ENCODE measurements around the gene HOXD12.

Gene HOXD12

DNA sequence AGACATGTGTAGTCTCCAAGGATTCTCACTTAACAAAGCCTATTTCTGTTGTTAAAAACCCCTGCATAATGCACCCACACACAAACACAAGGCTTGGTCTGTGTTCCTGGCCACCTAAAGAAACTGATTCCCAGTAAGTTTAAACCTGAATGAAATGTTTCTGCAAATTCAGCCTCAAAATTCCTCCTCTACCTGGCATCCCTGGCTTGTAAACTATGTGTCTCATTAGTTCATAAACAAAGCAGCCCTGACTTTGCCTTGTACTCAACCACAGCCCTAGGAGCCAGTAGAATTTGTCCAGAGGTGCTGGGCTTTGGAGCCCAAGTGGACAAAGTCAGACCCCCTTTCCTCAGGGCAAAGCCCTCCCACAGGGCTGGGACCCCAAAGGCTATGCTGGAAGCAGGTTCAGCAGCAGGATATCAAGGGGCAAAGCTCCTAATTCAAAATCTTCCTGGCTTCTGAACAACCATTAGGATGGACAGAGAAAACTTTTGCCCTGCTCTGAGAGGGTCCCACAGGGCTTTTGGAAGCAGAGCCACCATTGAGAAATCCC, 9.7 kb upstream of the HOXD12 start:
- in situ Hi-C loops (cut with MboI; ENCODE audit: low pct_unique_long_range_greater_than_20kb, low sequenced_read_pairs) = loop anchor here (25.0 kb wide), 2 partner anchors 403 to 728 kb away; no protein-coding TSS in a partner anchor

DNA sequence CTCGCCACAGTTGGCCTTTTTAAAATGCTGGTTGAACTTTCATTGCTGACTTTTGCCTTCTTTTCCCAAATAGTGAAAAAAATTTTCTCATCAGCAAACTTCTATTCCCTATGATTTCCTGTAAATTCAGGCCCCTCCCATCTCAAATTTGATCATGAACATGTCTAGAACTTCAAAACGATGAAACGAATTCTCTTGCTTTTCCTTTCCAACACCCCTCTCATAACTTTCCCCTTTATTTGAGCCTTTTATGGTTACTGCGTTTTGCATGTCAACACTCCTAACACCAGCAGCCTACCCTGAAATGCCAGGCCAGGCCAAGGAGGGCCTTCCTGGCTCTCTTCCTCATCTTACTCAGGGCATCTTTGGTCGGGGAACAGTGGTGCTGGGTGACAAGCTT, 8.7 kb upstream of the HOXD12 start:
- in situ Hi-C loops (cut with MboI; ENCODE audit: low pct_unique_long_range_greater_than_20kb, low sequenced_read_pairs) = loop anchor here (25.0 kb wide), 2 partner anchors 404 to 729 kb away; no protein-coding TSS in a partner anchor
- DNase-seq = no peak

More for the DNA sequence above, 9.7 kb upstream of the HOXD12 start:
- DNase-seq = no peak

DNA sequence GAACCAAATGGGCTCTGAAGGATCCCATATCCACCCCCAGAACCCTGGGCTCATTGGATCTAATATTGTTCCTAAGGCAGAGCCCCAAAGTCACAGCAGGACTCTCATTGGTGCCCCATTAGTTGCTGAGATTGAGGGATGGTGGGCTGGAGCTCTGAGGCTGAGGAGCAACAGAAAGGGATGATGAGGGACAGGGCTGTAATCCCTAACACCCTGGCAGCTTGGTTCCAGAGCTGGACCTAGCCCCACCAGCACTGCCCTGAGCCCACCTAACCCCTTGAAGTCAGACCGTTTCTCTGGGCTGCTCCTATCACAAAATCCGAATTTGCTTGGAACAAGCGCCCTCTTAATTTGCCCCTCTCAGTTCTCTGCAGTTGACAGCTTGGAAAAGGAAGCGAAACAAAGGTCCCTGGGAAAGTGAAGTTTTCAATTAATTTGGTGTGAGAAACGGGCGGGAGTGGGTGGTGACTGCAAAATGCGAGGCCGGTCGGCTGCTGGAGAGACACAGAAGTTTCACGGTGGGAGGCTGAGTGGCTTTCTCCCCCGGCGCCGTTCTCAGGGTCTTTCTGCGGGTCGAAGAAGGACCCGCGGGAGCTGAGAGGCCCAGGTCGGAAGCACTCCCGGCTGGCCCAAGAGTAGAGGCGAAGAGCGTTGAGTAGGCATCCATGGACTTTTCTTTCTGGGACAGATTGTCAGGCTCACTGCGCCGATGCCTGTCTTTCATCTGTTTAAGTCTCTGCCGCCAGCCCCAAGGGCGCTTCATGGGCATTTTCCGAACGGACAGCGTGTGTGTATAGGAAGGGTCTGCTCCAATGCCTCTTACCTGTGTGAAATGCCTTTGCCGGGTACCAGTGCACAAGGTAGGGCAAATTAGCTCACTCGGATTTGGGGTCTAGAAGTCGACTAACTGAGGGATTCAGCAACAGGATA, 8.0 kb upstream of the HOXD12 start:
- DNase-seq = no peak
- in situ Hi-C loops (cut with MboI; ENCODE audit: low pct_unique_long_range_greater_than_20kb, low sequenced_read_pairs) = loop anchor here (25.0 kb wide), 2 partner anchors 404 to 729 kb away; no protein-coding TSS in a partner anchor

DNA sequence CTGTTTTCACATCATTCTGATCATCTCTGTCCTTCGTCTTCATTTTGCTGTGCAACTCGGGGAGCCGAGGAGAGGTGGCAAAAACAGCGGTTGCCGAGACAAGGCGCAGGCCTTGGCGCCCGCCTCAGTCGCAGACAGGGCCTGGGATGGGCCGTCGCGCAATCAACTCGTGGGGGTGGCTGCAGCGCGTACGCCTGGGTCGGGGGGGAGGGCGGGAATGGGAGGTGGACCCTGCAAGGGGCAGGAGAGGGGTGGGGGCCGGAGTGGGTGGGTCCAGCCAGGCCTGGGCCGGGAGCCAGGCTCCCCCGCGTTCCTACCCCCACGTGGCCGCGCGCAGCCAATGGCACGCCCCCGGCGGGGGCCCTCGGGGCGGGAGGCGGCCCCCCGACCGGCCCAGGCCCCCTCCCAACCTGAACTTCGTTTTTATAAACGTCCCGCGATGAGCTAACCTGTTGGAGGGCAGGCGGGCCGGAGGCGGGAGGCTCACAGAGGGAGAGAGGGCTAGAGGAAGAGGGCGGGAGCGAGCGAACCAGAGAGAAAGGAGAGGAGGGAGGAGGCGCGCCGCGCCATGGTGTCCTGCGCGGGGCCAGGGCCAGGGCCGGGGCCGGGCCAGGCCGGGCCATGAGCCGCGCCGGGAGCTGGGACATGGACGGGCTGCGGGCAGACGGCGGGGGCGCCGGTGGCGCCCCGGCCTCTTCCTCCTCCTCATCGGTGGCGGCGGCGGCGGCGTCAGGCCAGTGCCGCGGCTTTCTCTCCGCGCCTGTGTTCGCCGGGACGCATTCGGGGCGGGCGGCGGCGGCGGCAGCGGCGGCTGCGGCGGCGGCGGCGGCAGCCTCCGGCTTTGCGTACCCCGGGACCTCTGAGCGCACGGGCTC, 7.1 kb upstream of the HOXD12 start, which contains the start of gene HOXD13:
HOXD13 (plus strand) TSS at position 452 of the 875 bp plus-strand sequence; CDS start at position 622, 170 bp downstream.
- in situ Hi-C loops (cut with MboI; ENCODE audit: low pct_unique_long_range_greater_than_20kb, low sequenced_read_pairs) = loop anchor here (25.0 kb wide), 2 partner anchors 405 to 730 kb away; no protein-coding TSS in a partner anchor
- no peak for DNase-seq

DNA sequence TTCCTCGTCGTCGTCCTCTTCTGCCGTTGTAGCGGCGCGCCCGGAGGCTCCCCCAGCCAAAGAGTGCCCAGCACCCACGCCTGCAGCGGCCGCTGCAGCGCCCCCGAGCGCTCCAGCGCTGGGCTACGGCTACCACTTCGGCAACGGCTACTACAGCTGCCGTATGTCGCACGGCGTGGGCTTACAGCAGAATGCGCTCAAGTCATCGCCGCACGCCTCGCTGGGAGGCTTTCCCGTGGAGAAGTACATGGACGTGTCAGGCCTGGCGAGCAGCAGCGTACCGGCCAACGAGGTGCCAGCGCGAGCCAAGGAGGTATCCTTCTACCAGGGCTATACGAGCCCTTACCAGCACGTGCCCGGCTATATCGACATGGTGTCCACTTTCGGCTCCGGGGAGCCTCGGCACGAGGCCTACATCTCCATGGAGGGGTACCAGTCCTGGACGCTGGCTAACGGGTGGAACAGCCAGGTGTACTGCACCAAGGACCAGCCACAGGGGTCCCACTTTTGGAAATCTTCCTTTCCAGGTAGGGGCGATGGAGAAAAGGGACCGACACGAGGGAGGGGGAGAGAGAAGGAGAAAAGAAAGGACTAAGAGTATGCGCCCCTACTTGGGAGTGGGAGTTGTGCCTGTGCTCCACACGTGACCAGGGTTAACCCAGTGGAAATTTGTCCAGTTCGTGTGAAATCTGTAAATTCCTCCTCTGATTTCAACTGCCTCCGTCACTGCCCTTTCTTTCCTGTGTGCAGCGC, 6.3 kb upstream of the HOXD12 start:
- in situ Hi-C loops (cut with MboI; ENCODE audit: low pct_unique_long_range_greater_than_20kb, low sequenced_read_pairs) = loop anchor here (25.0 kb wide), 2 partner anchors 406 to 731 kb away; no protein-coding TSS in a partner anchor
- DNase-seq = no peak

DNA sequence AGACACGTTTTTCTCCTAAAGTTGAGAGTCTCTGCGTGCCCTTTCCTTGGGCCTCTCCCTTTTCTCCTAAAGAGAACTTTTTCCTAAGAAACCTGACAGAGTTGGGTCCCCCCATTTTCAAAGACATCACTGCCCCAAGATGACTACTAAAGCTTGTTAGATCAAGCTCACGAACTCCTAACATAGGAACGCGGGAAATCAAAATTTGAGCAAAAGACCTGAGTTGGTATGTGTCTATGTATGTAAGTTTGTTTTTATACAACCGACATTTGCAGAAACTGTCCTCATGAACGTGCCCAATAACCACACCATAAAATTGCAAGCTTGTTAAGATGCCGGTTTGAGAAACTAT, 5.7 kb upstream of the HOXD12 start:
- in situ Hi-C loops (cut with MboI; ENCODE audit: low pct_unique_long_range_greater_than_20kb, low sequenced_read_pairs) = loop anchor here (25.0 kb wide), 2 partner anchors 407 to 732 kb away; no protein-coding TSS in a partner anchor
- no peak for DNase-seq

DNA sequence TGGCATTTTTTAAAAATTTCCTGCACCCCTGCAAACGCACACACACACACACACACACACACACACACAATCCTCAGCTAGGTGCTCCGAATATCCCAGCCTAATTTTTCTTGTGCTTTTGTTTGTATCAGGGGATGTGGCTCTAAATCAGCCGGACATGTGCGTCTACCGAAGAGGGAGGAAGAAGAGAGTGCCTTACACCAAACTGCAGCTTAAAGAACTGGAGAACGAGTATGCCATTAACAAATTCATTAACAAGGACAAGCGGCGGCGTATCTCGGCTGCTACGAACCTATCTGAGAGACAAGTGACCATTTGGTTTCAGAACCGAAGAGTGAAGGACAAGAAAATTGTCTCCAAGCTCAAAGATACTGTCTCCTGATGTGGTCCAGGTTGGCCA, 5.2 kb upstream of the HOXD12 start:
- in situ Hi-C loops (cut with MboI; ENCODE audit: low pct_unique_long_range_greater_than_20kb, low sequenced_read_pairs) = loop anchor here (25.0 kb wide), 2 partner anchors 407 to 732 kb away; no protein-coding TSS in a partner anchor
- no peak for DNase-seq

DNA sequence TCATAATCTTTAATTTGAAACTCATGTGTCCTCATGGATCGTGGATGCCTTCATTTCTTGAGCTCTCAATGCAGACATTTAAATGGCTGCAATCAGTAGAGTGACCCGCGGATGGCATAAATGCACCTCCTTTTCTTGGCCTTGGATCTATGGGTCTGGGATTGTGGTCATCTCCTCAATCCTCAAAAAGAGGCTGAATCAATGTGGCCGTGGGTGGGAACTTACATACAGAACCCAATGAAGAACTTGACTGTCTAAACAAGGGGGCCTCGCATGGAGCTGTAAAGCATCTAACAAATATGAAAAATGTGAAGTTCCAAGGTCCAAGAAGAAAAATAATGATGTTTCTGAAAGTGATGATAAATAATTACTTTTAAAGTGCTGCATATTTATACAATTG, 4.2 kb upstream of the HOXD12 start:
- in situ Hi-C loops (cut with MboI; ENCODE audit: low pct_unique_long_range_greater_than_20kb, low sequenced_read_pairs) = loop anchor here (25.0 kb wide), 2 partner anchors 408 to 733 kb away; no protein-coding TSS in a partner anchor
- DNase-seq = no peak

DNA sequence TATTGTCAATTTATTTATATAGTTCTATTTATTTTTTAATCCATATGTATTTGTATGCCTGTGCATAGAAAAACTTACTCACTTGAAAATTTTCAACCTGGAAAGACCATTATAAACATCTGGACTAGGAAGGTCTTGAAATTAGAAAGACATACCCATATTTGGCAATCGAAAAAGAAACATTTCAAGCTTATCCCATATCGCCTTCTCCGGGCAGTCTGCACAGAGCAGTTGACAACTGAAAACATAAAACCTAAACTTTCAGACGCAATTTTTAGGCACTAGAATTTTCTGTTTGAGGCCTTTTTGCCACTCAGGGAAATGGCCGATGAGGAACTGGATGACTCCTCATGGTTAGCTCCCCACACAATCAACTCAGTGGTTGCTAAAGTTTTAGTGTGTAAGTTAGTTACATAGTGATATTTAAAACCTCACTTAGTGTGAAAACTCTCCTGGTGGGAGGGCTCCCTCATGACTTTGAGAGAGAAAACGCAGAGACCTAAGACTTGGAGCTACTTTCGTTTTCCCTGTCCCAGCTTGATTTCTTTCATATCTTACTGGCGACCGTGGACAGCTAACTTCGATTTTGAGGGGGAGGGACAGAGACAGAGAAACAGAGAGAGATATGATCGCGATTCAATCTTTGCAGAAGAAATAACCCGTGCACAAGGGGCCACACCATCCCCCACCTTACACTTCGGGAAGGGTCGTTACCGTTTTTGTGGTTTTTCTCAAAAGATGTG, 3.2 kb upstream of the HOXD12 start:
- in situ Hi-C loops (cut with MboI; ENCODE audit: low pct_unique_long_range_greater_than_20kb, low sequenced_read_pairs) = loop anchor here (25.0 kb wide), 2 partner anchors 409 to 734 kb away; no protein-coding TSS in a partner anchor
- DNase-seq = no peak

DNA sequence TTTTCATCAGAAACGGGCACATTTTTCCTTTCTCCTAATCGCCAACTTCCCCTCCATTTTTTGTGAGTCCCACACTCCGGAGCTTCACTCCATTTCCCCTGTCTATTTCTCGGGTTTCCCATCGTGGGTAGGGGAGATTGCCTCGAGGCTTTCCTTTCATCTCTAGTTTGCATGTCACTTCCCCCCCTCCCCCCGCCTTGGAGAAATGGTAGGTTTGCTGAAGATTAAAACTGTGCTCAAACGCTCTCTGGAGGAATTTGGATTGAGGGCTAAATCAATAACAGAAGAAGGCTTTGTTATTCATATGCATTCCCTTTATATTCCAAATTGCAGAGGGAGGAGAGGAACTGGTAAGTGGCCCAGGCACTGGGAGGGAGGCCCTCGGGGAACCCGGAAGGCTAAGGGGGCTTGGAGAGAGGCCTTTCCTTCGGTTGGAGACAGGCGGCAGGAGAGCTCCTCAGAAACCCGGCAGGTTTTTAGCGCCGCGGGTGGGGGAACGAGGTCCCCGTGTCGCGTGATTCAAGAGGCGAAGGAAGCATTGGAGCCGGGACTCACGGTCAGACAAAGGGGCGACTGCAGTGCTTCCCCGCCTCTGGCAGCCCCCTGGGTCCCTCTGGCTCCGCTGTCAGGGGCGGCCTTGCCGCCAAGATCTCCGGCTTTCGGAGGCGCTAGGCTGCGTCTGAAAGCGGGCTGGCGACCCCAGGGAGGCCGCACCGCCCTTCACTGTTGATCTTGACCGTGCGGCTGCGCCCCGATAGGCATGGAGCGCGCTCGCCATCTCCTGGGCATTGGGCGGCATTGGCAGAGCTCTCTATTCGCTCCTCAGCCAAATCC, 2.4 kb upstream of the HOXD12 start:
- in situ Hi-C loops (cut with MboI; ENCODE audit: low pct_unique_long_range_greater_than_20kb, low sequenced_read_pairs) = loop anchor here (25.0 kb wide), 2 partner anchors 410 to 735 kb away; no protein-coding TSS in a partner anchor
- peak; percentile 85 for DNase-seq

DNA sequence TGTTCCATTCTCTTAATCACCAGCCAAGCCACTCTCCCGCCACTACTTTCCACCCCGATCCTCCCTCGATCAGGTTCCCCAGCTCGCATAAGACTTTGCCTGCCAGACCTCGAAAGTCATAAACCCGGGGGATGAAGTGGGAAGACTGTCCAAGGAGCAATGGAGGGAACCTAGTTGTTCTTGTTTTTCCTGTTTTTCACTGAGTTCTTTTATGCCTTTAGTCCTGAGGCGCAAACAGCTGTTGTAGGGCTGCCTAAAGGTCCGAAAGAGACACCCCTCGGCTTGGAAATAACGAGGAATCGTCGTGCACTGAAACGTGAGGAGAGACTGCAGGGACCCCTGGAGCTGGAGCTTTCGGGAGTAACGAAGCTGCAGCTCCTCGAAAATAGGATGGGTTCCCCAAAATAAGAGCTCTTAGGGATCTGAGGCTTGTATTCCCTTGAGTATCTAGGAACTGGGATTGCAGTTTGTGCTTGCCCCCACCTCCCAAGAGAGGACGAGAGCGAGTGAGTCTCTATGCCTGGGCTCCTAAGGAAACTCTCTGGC, 1.7 kb upstream of the HOXD12 start:
- in situ Hi-C loops (cut with MboI; ENCODE audit: low pct_unique_long_range_greater_than_20kb, low sequenced_read_pairs) = loop anchor here (25.0 kb wide), 2 partner anchors 411 to 736 kb away; no protein-coding TSS in a partner anchor
- no peak for DNase-seq

DNA sequence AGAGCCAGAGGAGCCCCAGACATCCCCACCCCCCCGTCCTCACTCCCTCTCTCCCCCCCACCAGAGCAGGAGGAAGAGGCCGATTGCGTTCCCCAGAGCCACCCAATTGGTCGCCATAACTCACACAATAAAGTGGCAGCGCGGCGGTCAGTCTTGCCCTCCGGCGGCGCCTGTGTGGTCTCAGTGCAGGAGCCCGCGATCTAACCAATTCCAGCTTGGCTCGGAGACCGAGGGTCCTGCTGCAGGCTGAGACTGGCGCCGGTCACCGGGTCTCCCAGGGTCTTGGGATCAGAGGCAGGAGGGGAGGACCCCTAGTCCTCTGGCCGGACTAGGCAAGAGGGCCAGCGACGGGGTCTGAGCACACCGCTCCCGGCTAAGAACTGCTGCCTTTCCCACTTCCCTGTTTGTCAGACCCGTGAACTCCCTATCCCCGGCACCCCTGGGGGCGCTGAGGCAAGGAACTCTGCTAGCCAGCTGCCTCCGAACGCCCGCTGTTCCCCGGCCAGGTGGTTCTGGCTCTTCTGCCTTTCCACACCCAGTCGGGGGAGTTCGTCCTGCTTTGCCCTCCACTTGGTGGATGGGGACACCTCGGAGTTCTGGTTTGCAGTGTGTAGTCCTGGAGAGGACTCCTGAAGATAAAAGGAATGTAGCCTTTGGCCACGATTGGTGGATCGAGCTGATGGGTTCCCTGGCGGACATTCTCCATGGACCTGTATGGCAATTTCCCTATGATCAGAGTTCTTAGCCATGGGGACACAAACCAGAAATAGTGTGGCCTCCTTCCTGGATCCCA, 1.0 kb upstream of the HOXD12 start:
- in situ Hi-C loops (cut with MboI; ENCODE audit: low pct_unique_long_range_greater_than_20kb, low sequenced_read_pairs) = loop anchor here (25.0 kb wide), 2 partner anchors 411 to 736 kb away; no protein-coding TSS in a partner anchor
- no peak for DNase-seq

DNA sequence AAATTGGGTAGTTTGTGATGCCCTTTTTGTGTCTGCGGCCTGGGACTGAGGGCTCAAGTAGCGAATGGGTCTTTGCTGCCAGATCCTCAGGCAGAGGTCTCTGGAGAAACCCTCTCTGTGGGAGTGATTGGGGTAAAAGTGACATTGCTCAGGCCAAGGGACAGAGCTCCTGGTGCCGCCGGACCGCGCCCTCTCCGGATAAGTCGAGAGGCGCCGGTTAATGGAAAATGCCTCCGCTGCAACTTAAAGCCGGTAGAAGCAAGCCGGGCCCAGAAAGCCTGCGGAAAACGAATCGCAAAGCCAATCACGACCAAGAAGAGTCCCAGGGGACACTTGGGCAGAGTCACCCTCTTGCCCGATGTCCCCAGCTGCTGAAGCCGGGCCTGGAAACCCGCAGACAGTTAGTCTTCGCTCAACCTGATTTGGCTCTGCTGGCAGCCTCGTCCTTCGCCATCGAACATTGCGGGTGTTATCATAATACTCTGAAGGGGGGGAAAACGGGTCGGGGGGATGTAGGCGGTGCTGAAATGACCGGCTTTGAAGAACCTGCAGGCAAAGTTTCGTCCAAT, 352 bp upstream of the HOXD12 start:
- in situ Hi-C loops (cut with MboI; ENCODE audit: low pct_unique_long_range_greater_than_20kb, low sequenced_read_pairs) = loop anchor here (25.0 kb wide), 2 partner anchors 412 to 737 kb away; no protein-coding TSS in a partner anchor

DNA sequence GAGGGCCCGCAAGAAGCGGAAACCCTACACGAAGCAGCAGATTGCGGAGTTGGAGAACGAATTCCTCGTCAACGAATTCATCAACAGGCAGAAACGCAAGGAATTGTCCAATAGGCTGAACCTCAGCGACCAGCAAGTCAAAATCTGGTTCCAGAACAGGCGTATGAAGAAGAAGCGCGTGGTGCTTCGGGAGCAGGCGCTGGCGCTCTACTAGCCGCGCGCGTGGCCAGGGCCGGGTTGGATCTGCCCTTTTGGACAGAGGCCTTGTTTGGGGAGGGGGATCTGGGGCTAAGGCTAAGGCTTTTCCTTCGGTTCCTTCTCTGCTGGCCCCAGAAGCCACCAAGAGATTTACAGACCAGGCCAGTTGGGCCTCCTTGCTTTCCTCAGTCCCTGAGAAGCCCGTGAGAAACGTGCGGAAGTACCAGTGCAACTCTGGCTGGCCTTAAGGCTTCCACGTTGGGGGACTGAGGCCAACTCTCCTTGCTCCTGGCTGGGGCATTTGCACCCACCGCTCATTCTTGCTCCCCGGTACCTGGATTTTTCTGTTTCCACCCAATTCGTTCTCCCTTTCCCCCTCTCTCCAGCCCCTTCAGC, 1.0 kb downstream of the HOXD12 start:
- no peak for DNase-seq
- in situ Hi-C loops (cut with MboI; ENCODE audit: low pct_unique_long_range_greater_than_20kb, low sequenced_read_pairs) = no loop called here

More for the DNA sequence above, 352 bp upstream of the HOXD12 start:
- DNase-seq = no peak

Data from KBM-7 (cell line).